Measurements from ENCODE around the gene NSUN6.
A peak's percentile ranks its signal among the peaks of the same experiment; 100 is the strongest.

The NSUN6 gene

GRCh38 chr10:18651324-18652007 lies at the start of gene NSUN6:
Gene NSUN6 (minus strand): TSS chr10:18651587. CDS start chr10:18651203, 384 bp downstream.
- DNase-seq = peak; percentile 89

- DNase-seq = peak; percentile 57
Observed at GRCh38 chr10:18699849-18700840, 48.8 kb upstream of the NSUN6 start.

- DNase-seq = no peak
Observed at GRCh38 chr10:18690541-18690940, 39.2 kb upstream of the NSUN6 start.

GRCh38 chr10:18689498-18689897 lies 38.1 kb upstream of the NSUN6 start:
- DNase-seq = no peak

GRCh38 chr10:18687706-18688105 lies 36.3 kb upstream of the NSUN6 start:
- no peak for DNase-seq

- no peak for DNase-seq
Observed at GRCh38 chr10:18687195-18687594, 35.8 kb upstream of the NSUN6 start.

GRCh38 chr10:18685555-18685954 lies 34.2 kb upstream of the NSUN6 start:
- no peak for DNase-seq

- DNase-seq = no peak
Observed at GRCh38 chr10:18684953-18685352, 33.6 kb upstream of the NSUN6 start.

GRCh38 chr10:18684416-18684815 lies 33.0 kb upstream of the NSUN6 start:
- DNase-seq = no peak

- no peak for DNase-seq
Observed at GRCh38 chr10:18683427-18683826, 32.0 kb upstream of the NSUN6 start.

GRCh38 chr10:18681971-18682411 lies 30.6 kb upstream of the NSUN6 start:
- no peak for DNase-seq

GRCh38 chr10:18681366-18681765 lies 30.0 kb upstream of the NSUN6 start:
- no peak for DNase-seq

GRCh38 chr10:18680754-18681153 lies 29.4 kb upstream of the NSUN6 start:
- DNase-seq = no peak

- DNase-seq = no peak
Observed at GRCh38 chr10:18675086-18675801, 23.9 kb upstream of the NSUN6 start.

- DNase-seq = no peak
Observed at GRCh38 chr10:18668026-18668425, 16.6 kb upstream of the NSUN6 start.

GRCh38 chr10:18666810-18667209 lies 15.4 kb upstream of the NSUN6 start:
- DNase-seq = no peak

- no peak for DNase-seq
Observed at GRCh38 chr10:18665815-18666558, 14.6 kb upstream of the NSUN6 start.

GRCh38 chr10:18664841-18665478 lies 13.6 kb upstream of the NSUN6 start:
- no peak for DNase-seq

- no peak for DNase-seq
Observed at GRCh38 chr10:18660816-18661431, 9.5 kb upstream of the NSUN6 start.

GRCh38 chr10:18659819-18660535 lies 8.6 kb upstream of the NSUN6 start:
- peak; percentile 13 for DNase-seq
